GM18520 (cell line): ENCODE measurements around the gene ARHGAP15.

Source experiments
- ATAC-seq: cut with Tn5 transposase; IDR thresholded peaks from one replicate; pipeline ENCODE4 v1.9.1; 2021; ENCODE audit not compliant: unreplicated experiment

The ARHGAP15 gene

GRCh38 chr2:143259368-143259958 lies 130.2 kb downstream of the ARHGAP15 start:
- peak; percentile 29 for ATAC-seq

GRCh38 chr2:143261986-143262385 lies 132.8 kb downstream of the ARHGAP15 start:
- ATAC-seq: peak; percentile 70

DNA sequence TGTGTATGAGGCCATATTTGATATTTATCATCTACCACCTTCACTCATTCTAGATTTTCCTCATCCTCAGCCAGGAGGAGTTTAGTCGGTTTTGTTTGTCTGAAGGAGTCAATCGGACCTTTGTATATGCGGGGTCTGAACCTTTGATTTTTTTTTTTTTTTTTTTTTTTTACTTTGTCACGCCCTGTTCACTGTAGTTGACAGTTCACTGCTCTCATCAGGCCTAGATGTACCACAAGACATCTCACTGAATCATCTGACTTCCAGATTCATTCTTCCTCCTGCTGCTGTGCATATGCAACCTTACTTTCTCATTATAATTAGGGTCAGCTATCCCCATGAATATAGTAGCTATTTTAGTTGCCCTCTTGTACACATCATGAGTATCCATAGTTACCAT lies 133.2 kb downstream of the ARHGAP15 start:
- ATAC-seq: no peak

DNA sequence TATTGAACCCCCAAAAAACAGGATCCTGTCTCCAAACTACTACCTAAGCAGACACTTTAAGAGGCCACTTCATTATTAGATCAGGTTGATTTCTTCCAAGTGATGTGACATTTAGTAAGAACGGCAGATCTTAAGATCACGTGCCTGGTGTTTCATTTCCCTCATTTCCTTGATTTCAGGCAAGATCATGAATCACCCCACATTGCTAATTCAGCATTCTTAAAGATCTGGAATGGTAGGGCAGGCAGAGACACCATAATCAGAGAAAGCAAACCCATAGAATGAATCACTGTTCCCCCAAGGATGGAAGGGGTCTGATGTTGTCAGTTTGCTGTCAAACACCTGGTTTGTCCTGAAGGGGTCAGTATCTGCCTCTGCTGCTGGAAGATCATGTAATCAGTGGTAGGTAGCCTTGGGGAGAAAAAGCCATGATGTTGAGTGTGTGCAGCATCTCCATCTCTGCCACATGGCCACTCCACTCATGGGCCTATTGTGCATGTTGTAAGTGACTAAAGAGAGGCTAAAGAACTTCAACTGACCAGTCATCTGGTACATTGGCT lies 133.9 kb downstream of the ARHGAP15 start:
- ATAC-seq: no peak

DNA sequence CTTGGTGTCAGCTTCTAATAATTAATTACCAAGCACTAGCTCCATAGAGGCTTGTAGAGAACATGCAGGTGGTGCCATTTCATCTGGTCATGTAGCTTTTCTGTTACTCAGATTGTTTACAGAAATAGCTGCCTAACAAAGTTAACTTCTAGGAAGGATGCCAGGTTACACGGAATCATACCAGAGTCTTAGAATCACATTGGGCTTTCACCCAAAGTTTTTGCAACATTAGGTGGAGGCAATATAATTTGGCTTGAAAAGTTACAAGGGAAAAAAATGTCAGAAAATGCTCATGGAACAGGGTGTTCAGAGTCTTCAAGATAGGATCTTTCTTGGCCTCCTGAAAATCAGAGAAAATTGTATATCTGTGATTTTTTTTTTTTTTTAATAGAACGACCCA lies 135.6 kb downstream of the ARHGAP15 start:
- ATAC-seq: no peak

DNA sequence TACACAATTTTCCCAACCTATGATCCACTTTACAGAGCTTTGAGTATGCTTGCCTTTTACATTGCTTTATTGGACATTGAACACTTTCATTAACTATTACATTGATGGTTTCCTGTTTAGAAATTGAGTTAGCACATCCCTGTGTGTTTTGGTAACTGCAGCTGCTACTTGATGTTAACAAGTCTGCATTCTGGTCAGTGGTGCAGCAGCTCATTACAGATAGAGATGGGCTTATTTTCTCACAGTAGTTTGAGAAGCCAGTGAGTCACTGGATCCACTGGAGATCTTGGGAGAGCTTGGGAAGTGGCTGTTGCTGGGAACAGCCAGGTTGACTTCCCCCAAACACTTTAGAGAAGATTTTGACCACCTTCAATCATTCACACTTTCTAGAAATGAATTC lies 150.5 kb downstream of the ARHGAP15 start:
- no peak for ATAC-seq

- no peak for ATAC-seq
Observed at GRCh38 chr2:143280097-143280757, 151.0 kb downstream of the ARHGAP15 start.

DNA sequence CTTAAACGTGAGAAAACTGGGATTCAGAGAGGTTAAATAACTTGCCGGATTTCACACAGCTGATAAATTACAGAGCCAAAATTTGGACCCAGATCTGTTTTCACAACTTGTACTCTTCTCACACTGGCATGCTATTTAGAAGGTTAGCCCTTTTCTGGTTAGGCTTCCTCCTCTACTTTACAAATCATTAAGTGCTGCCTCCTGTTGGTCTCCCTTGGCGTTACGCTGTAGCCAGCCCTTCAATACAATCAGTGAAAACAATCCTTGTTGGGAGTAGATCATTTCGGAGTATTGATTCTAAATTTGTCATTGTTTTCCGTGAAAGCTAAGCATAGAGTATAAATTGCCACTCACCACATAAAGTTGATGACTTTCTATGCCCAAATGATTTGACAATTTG lies 153.5 kb downstream of the ARHGAP15 start:
- ATAC-seq: no peak

GRCh38 chr2:143284087-143284675 lies 155.0 kb downstream of the ARHGAP15 start:
- peak; percentile 76 for ATAC-seq

DNA sequence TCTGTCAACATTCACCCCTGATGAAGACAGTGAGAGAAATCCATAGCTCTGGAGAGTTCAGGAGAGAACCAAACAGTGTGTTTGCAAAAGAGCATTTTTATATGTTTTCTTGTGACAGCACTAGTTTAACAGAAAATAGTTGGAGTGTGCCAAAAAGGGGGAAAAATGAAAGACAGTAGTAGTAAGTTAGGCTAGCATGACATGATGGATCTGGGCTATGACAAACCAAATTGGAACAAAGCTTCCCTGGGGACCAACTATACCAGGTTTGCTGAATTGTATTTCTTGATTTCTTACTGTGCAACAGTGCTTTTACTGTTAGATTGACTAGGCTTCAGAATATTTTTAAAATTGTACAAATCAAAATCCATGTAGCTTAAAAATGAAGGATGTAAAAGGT lies 159.8 kb downstream of the ARHGAP15 start:
- ATAC-seq: no peak

GRCh38 chr2:143290221-143290620 lies 161.0 kb downstream of the ARHGAP15 start:
- no peak for ATAC-seq

GRCh38 chr2:143294068-143294467 lies 164.8 kb downstream of the ARHGAP15 start:
- ATAC-seq: no peak

- no peak for ATAC-seq
Observed at GRCh38 chr2:143296089-143296488, 166.9 kb downstream of the ARHGAP15 start.

DNA sequence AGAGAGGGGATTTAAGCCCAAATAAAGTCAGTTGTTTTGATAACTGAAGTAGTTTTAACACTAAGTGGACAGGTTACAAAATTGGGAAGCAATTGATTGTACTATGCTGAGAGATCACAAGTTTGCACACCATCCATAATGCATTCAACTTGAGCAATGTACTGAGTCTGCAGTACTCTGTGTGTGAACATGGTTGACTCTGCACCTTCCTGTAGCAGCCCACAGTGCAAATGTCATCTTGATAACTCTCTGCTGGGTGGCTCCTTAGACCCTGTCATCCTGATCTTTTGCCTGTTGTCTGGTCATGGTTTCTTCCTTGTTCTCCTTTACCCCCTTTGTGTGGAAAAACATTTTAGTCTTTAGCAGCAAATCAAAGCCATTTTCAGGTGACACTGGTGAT lies 168.0 kb downstream of the ARHGAP15 start:
- ATAC-seq: no peak

GRCh38 chr2:143300536-143300935 lies 171.3 kb downstream of the ARHGAP15 start:
- ATAC-seq: no peak

DNA sequence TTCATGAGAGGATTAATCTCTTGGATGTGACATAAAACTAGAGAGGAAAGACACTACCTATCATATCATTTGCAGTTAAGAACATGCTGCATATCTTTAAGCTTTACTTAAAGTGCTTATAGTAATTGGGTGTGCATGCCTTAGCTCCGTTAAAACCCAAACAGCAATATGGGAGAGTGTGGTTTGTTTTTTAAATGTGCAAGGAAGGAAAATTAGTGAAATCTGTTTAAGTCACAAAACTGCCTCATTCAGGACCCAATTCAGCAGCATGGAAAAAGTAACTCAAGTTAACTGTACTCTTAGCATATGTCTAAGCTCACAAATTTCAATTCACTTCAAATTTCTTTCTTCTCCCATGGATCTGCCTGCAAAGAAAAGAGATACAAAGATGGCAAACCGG lies 182.2 kb downstream of the ARHGAP15 start:
- no peak for ATAC-seq

- no peak for ATAC-seq
Observed at GRCh38 chr2:143312441-143312840, 183.2 kb downstream of the ARHGAP15 start.

- ATAC-seq: no peak
Observed at GRCh38 chr2:143313861-143314260, 184.6 kb downstream of the ARHGAP15 start.

DNA sequence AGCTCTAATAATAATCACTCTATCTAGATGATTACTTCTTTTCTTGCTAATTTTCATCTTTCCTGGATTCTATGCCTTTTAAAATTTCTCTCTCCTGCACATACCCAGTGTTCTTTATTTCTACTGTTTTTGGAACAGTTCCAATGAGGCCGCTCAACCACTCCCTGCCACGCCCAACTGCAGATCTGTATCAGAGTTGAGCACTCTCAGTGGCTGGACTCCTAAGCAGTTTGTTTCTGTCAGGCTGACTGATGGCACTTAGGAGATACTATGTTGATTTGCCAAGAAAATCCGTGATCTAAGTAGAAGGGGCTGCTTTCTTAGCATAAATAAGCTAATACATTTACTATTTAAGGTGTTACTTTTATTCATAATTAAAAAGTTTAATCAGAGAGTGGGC lies 192.8 kb downstream of the ARHGAP15 start:
- no peak for ATAC-seq

DNA sequence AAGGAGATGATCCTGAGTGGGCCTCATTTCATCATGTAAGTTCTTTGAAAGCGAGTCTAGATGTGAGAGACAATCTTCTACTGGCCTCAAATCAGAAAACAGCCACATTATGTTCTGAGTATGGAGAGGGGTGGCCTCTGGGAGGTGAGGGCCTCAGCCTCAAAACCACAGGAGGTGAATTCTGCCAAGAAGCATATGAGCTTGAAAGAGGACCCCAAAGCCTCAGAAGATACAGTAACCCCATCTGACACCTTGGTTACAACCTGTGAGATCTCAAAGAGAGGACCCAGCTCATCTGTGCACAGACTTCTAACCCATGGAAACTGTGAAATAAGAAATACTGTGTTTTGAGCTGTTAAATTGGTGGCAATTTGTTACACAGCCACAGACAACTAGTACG lies 200.1 kb downstream of the ARHGAP15 start:
- ATAC-seq: no peak

GRCh38 chr2:143333168-143333791 lies 204.1 kb downstream of the ARHGAP15 start:
- ATAC-seq: no peak

GRCh38 chr2:143333847-143334246 lies 204.6 kb downstream of the ARHGAP15 start:
- ATAC-seq: no peak
